Measurements from ENCODE around the gene SLC45A1. TPM values are rescaled to one million over a fixed set of nuclear protein-coding genes. Genes with fewer than 3 reads are reported as not detected.

The SLC45A1 gene
- total and polyA plus RNA-seq, 9 of the 15 experiments (the other 6 are each of a cell fraction or from before 2014, with no cell fraction given) = not detected

DNA sequence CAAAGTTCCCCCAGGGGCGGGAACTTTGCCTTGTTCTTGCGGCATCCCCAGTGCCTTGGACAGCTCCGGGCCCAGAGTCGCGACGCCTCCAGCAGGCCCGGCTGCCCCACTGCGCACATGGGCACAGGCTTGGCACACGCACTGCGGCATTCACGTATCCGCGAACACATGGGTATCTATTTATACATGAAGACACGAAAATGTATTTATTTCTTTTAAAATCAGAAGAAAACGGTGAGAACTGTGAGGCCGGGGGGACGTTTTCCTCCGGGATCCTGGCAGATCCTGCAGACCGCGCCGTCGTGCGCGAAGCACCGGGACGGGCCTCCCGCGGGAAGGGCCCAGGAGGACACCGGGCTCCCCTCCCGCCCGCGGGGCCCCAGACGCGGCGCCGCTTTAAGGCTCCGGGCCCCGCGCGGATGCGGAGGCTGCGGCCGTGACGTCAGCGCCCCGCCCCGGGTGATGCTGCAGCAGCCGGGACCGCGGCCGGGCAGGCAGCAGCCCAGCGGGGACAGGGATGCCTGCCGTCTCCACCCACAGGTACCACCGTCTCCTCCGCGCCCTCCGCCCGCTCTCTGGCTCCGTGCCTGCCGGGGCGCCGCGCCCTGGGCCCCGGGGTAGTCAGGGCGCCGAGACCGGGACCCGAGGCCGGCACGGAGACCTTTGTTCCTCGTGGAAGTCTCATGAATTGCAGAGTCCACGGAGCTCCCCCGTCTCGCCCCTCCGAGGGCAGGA, at the start of gene SLC45A1 (continued):
- TF ChIP-seq, protein P1, sequence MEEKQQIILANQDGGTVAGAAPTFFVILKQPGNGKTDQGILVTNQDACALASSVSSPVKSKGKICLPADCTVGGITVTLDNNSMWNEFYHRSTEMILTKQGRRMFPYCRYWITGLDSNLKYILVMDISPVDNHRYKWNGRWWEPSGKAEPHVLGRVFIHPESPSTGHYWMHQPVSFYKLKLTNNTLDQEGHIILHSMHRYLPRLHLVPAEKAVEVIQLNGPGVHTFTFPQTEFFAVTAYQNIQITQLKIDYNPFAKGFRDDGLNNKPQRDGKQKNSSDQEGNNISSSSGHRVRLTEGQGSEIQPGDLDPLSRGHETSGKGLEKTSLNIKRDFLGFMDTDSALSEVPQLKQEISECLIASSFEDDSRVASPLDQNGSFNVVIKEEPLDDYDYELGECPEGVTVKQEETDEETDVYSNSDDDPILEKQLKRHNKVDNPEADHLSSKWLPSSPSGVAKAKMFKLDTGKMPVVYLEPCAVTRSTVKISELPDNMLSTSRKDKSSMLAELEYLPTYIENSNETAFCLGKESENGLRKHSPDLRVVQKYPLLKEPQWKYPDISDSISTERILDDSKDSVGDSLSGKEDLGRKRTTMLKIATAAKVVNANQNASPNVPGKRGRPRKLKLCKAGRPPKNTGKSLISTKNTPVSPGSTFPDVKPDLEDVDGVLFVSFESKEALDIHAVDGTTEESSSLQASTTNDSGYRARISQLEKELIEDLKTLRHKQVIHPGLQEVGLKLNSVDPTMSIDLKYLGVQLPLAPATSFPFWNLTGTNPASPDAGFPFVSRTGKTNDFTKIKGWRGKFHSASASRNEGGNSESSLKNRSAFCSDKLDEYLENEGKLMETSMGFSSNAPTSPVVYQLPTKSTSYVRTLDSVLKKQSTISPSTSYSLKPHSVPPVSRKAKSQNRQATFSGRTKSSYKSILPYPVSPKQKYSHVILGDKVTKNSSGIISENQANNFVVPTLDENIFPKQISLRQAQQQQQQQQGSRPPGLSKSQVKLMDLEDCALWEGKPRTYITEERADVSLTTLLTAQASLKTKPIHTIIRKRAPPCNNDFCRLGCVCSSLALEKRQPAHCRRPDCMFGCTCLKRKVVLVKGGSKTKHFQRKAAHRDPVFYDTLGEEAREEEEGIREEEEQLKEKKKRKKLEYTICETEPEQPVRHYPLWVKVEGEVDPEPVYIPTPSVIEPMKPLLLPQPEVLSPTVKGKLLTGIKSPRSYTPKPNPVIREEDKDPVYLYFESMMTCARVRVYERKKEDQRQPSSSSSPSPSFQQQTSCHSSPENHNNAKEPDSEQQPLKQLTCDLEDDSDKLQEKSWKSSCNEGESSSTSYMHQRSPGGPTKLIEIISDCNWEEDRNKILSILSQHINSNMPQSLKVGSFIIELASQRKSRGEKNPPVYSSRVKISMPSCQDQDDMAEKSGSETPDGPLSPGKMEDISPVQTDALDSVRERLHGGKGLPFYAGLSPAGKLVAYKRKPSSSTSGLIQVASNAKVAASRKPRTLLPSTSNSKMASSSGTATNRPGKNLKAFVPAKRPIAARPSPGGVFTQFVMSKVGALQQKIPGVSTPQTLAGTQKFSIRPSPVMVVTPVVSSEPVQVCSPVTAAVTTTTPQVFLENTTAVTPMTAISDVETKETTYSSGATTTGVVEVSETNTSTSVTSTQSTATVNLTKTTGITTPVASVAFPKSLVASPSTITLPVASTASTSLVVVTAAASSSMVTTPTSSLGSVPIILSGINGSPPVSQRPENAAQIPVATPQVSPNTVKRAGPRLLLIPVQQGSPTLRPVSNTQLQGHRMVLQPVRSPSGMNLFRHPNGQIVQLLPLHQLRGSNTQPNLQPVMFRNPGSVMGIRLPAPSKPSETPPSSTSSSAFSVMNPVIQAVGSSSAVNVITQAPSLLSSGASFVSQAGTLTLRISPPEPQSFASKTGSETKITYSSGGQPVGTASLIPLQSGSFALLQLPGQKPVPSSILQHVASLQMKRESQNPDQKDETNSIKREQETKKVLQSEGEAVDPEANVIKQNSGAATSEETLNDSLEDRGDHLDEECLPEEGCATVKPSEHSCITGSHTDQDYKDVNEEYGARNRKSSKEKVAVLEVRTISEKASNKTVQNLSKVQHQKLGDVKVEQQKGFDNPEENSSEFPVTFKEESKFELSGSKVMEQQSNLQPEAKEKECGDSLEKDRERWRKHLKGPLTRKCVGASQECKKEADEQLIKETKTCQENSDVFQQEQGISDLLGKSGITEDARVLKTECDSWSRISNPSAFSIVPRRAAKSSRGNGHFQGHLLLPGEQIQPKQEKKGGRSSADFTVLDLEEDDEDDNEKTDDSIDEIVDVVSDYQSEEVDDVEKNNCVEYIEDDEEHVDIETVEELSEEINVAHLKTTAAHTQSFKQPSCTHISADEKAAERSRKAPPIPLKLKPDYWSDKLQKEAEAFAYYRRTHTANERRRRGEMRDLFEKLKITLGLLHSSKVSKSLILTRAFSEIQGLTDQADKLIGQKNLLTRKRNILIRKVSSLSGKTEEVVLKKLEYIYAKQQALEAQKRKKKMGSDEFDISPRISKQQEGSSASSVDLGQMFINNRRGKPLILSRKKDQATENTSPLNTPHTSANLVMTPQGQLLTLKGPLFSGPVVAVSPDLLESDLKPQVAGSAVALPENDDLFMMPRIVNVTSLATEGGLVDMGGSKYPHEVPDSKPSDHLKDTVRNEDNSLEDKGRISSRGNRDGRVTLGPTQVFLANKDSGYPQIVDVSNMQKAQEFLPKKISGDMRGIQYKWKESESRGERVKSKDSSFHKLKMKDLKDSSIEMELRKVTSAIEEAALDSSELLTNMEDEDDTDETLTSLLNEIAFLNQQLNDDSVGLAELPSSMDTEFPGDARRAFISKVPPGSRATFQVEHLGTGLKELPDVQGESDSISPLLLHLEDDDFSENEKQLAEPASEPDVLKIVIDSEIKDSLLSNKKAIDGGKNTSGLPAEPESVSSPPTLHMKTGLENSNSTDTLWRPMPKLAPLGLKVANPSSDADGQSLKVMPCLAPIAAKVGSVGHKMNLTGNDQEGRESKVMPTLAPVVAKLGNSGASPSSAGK (IDR thresholded peaks at IDR 0.05) = peak; percentile 50
- TF ChIP-seq TOE1 (IDR thresholded peaks at IDR 0.05; ENCODE audit: borderline replicate concordance) = peak; percentile 15; the same call in 1 of the 2 replicates
- no peak for TF ChIP-seq TOE1 (CRISPR knock-in tag; IDR thresholded peaks at IDR 0.05; ENCODE audit: borderline replicate concordance, low read depth)
- TF ChIP-seq RCOR1 (IDR thresholded peaks at IDR 0.05; ENCODE audit: borderline replicate concordance in 1 of 2, low read depth in 2 of 2, low read length in 2 of 2) = peak in 1 of 2 experiments; percentile 92; a peak in 2 of 4 replicates
- no peak for TF ChIP-seq ZNF717 (CRISPR knock-in tag; IDR thresholded peaks at IDR 0.05)
- TF ChIP-seq MIER1 (IDR thresholded peaks at IDR 0.05; ENCODE audit: low read depth) = no peak
- TF ChIP-seq RBM25 (IDR thresholded peaks at IDR 0.05; ENCODE audit: low read depth, low read length, severe bottlenecking) = peak; percentile 45
- no peak for TF ChIP-seq FOXM1 (IDR thresholded peaks at IDR 0.05; ENCODE audit: low read depth)
- 0 out of 2 replicates have a peak, but pooled peaks have one; percentile 36 for TF ChIP-seq FOXM1 (CRISPR knock-in tag; IDR thresholded peaks at IDR 0.05; ENCODE audit: low read depth)
- TF ChIP-seq CREBBP (IDR thresholded peaks at IDR 0.05; ENCODE audit: low read depth, low read length) = no peak
- no peak for TF ChIP-seq ZNF778 (CRISPR knock-in tag; IDR thresholded peaks at IDR 0.05)
- TF ChIP-seq ZNF140 (CRISPR knock-in tag; IDR thresholded peaks at IDR 0.05) = no peak
- TF ChIP-seq ATF1 (CRISPR knock-in tag; IDR thresholded peaks at IDR 0.05) = no peak; the same call in 1 of the 2 replicates
- peak; percentile 97 for TF ChIP-seq ATF1 (tag; IDR thresholded peaks at IDR 0.05)
- TF ChIP-seq, protein P2, sequence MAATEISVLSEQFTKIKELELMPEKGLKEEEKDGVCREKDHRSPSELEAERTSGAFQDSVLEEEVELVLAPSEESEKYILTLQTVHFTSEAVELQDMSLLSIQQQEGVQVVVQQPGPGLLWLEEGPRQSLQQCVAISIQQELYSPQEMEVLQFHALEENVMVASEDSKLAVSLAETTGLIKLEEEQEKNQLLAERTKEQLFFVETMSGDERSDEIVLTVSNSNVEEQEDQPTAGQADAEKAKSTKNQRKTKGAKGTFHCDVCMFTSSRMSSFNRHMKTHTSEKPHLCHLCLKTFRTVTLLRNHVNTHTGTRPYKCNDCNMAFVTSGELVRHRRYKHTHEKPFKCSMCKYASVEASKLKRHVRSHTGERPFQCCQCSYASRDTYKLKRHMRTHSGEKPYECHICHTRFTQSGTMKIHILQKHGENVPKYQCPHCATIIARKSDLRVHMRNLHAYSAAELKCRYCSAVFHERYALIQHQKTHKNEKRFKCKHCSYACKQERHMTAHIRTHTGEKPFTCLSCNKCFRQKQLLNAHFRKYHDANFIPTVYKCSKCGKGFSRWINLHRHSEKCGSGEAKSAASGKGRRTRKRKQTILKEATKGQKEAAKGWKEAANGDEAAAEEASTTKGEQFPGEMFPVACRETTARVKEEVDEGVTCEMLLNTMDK (IDR thresholded peaks at IDR 0.05; ENCODE audit: borderline replicate concordance, insufficient read depth, low read depth, low read length, poor library complexity, severe bottlenecking) = peak; percentile 6

All from K562 (cell line).